HCT116 (cell line): ENCODE measurements around the gene RAB33B.

Experiments
- EGR1 ChIP-seq: IDR thresholded peaks from 2 replicates; pipeline ENCODE4 v1.6.1; 2012; ENCODE audit warnings: low read depth
- EZH2 ChIP-seq: fragments of 200-600 bp; sonication (generic); IDR thresholded peaks from 2 replicates; pipeline ENCODE4 v1.6.1; 2017; ENCODE audit warnings: antibody characterized with exemption, mixed run types
- EZH2phosphoT487 ChIP-seq: fragments of 200-600 bp; IDR thresholded peaks from 2 replicates; pipeline ENCODE4 v1.6.1; 2018; ENCODE audit warnings: antibody characterized with exemption, borderline replicate concordance
- JUND ChIP-seq: IDR thresholded peaks from 2 replicates; pipeline ENCODE4 v1.6.1; 2012
- POLR2A ChIP-seq: IDR thresholded peaks from 2 replicates; pipeline ENCODE4 v1.7.0; 2011; ENCODE audit warnings: borderline replicate concordance; ENCODE audit not compliant: insufficient read depth, insufficient read length; ENCODE audit errors: extremely low read depth
- POLR2AphosphoS5 ChIP-seq: IDR thresholded peaks from 2 replicates; pipeline ENCODE4 v1.6.1; 2011; ENCODE audit warnings: mild to moderate bottlenecking, low read depth, low read length, moderate library complexity
- RAD21 ChIP-seq: IDR thresholded peaks from 2 replicates; pipeline ENCODE4 v1.6.1; 2012; ENCODE audit warnings: low read depth, mild to moderate bottlenecking
- SIN3A ChIP-seq: IDR thresholded peaks from 2 replicates; pipeline ENCODE4 v1.6.1; 2012; ENCODE audit warnings: low read depth
- TCF7L2 ChIP-seq: IDR thresholded peaks from 2 replicates; pipeline ENCODE4 v1.7.0; 2011; ENCODE audit warnings: borderline replicate concordance, inconsistent platforms; ENCODE audit not compliant: insufficient read depth, insufficient read length; ENCODE audit errors: extremely low read depth
- YY1 ChIP-seq: IDR thresholded peaks from 2 replicates; pipeline ENCODE4 v1.6.1; 2011; ENCODE audit warnings: low read length, low read depth, moderate library complexity, mild to moderate bottlenecking; ENCODE audit not compliant: insufficient replicate concordance; ENCODE audit errors: extremely low read depth
- ZFX ChIP-seq: fragments of 450-650 bp; IDR thresholded peaks from 2 replicates; pipeline ENCODE4 v1.6.1; 2017
- TF ChIP-seq, protein P1 (sequence below), 3 experiments: fragments of 200-600 bp in 1 of 3; sonication (generic) in 1 of 3; IDR thresholded peaks in 2 of 3; conservative IDR thresholded peaks in 1 of 3; 2 replicates each; pipeline ENCODE4 v1.5.1; 2012 to 2017; ENCODE audit warnings: low read depth in 2 of 3, low read length in 2 of 3, antibody characterized with exemption in 1 of 3, borderline replicate concordance in 1 of 3, control low read depth in 1 of 3, mild to moderate bottlenecking in 1 of 3, mixed read lengths in 1 of 3, mixed run types in 1 of 3, moderate library complexity in 1 of 3; ENCODE audit not compliant: insufficient read depth in 1 of 3
- TF ChIP-seq, protein P2 (sequence below): IDR thresholded peaks from 2 replicates; pipeline ENCODE4 v1.6.1; 2012; ENCODE audit warnings: low read depth
- TF ChIP-seq, protein P3 (sequence below): IDR thresholded peaks from 2 replicates; pipeline ENCODE4 v1.6.1; 2011; ENCODE audit warnings: mild to moderate bottlenecking, low read length, moderate library complexity; ENCODE audit not compliant: insufficient replicate concordance; ENCODE audit errors: extremely low read depth

DNA sequence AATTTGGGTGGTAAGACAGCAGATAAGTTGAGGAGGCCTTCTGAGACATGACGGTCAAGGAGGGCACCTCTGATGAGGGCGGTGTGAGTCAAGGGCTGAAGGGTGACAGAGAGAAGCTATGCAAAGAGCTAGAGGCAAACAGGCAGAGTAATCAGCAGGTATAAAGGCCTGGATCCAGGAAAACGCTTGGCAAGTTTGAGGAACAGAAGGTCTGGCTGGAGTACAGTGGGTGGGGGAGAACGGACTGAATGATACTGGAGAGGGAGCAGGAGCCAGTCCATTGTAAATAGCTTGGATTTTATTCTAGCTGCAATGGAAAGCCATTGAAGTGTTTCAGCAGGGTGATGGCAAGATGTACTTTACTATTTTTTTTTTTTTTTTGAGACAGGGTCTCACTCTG, 39.3 kb downstream of the RAB33B start:
- TF ChIP-seq POLR2A, result no peak
- no peak for TF ChIP-seq YY1
- no peak for TF ChIP-seq EZH2
- TF ChIP-seq, protein P1, sequence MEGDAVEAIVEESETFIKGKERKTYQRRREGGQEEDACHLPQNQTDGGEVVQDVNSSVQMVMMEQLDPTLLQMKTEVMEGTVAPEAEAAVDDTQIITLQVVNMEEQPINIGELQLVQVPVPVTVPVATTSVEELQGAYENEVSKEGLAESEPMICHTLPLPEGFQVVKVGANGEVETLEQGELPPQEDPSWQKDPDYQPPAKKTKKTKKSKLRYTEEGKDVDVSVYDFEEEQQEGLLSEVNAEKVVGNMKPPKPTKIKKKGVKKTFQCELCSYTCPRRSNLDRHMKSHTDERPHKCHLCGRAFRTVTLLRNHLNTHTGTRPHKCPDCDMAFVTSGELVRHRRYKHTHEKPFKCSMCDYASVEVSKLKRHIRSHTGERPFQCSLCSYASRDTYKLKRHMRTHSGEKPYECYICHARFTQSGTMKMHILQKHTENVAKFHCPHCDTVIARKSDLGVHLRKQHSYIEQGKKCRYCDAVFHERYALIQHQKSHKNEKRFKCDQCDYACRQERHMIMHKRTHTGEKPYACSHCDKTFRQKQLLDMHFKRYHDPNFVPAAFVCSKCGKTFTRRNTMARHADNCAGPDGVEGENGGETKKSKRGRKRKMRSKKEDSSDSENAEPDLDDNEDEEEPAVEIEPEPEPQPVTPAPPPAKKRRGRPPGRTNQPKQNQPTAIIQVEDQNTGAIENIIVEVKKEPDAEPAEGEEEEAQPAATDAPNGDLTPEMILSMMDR (IDR thresholded peaks at IDR 0.05 in 2 of 3, conservative IDR thresholded peaks at IDR 0.05 in 1 of 3; ENCODE audit: borderline replicate concordance in 1 of 3, insufficient read depth in 1 of 3, low read depth in 2 of 3, low read length in 2 of 3), result no peak
- TF ChIP-seq POLR2AphosphoS5, result no peak
- no peak for TF ChIP-seq ZFX
- no peak for TF ChIP-seq EGR1
- no peak for TF ChIP-seq RAD21
- no peak for TF ChIP-seq SIN3A
- no peak for TF ChIP-seq TCF7L2
- TF ChIP-seq, protein P2, sequence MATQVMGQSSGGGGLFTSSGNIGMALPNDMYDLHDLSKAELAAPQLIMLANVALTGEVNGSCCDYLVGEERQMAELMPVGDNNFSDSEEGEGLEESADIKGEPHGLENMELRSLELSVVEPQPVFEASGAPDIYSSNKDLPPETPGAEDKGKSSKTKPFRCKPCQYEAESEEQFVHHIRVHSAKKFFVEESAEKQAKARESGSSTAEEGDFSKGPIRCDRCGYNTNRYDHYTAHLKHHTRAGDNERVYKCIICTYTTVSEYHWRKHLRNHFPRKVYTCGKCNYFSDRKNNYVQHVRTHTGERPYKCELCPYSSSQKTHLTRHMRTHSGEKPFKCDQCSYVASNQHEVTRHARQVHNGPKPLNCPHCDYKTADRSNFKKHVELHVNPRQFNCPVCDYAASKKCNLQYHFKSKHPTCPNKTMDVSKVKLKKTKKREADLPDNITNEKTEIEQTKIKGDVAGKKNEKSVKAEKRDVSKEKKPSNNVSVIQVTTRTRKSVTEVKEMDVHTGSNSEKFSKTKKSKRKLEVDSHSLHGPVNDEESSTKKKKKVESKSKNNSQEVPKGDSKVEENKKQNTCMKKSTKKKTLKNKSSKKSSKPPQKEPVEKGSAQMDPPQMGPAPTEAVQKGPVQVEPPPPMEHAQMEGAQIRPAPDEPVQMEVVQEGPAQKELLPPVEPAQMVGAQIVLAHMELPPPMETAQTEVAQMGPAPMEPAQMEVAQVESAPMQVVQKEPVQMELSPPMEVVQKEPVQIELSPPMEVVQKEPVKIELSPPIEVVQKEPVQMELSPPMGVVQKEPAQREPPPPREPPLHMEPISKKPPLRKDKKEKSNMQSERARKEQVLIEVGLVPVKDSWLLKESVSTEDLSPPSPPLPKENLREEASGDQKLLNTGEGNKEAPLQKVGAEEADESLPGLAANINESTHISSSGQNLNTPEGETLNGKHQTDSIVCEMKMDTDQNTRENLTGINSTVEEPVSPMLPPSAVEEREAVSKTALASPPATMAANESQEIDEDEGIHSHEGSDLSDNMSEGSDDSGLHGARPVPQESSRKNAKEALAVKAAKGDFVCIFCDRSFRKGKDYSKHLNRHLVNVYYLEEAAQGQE, result no peak
- no peak for TF ChIP-seq EZH2phosphoT487
- TF ChIP-seq, protein P3, sequence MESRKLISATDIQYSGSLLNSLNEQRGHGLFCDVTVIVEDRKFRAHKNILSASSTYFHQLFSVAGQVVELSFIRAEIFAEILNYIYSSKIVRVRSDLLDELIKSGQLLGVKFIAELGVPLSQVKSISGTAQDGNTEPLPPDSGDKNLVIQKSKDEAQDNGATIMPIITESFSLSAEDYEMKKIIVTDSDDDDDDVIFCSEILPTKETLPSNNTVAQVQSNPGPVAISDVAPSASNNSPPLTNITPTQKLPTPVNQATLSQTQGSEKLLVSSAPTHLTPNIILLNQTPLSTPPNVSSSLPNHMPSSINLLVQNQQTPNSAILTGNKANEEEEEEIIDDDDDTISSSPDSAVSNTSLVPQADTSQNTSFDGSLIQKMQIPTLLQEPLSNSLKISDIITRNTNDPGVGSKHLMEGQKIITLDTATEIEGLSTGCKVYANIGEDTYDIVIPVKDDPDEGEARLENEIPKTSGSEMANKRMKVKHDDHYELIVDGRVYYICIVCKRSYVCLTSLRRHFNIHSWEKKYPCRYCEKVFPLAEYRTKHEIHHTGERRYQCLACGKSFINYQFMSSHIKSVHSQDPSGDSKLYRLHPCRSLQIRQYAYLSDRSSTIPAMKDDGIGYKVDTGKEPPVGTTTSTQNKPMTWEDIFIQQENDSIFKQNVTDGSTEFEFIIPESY, result no peak
- TF ChIP-seq JUND, result no peak
